ENCODE data around the gene ZNF670.

GRCh38 chr1:247077213-247077612, 1.4 kb downstream of the ZNF670 start:
- TF ChIP-seq CTCF (IDR thresholded peaks at IDR 0.05): 0 out of 2 replicates have a peak, but pooled peaks have one; percentile 20
- no peak for TF ChIP-seq JUND (IDR thresholded peaks at IDR 0.05)
- no peak for TF ChIP-seq MEF2A (IDR thresholded peaks at IDR 0.05; ENCODE audit: borderline replicate concordance, low read depth)
- TF ChIP-seq FOXM1 (IDR thresholded peaks at IDR 0.05; ENCODE audit: low read depth): no peak
- no peak for TF ChIP-seq CHD2 (IDR thresholded peaks at IDR 0.05; ENCODE audit: low read length, partially characterized antibody)
- TF ChIP-seq, protein P1, sequence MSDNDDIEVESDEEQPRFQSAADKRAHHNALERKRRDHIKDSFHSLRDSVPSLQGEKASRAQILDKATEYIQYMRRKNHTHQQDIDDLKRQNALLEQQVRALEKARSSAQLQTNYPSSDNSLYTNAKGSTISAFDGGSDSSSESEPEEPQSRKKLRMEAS (IDR thresholded peaks at IDR 0.05; ENCODE audit: low read depth): no peak

Data from SK-N-SH (cell line).